NOMO-1 treated with dmso at 0.1 percent for 144 hours (cell line): Measurements from ENCODE around the gene HOXB2.

ENCODE experiments used
- DNase-seq: peaks from one replicate; lab custom pipeline; 2025; ENCODE audit not compliant: unreplicated experiment; lab: John Stamatoyannopoulos, UW

Gene HOXB2

DNA sequence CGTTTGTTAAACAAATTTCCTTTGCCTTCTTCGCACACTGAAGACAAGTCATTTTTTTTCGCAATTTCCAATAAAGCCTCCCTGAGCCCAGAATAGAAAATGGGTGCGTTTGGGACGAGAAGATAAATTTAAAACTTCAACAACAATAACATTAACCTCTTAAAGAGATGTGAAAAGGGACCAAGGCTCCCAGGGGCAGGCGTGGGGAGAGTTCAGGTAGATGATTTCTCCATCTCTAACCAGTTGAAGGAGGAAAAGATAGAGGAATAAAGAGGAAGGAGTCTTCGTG, 34.5 kb upstream of the HOXB2 start:
- DNase-seq: no peak

- DNase-seq: no peak
These were observed 33.9 kb upstream of the HOXB2 start for GRCh38 chr17:48578616-48579470.

GRCh38 chr17:48577946-48578615, 33.2 kb upstream of the HOXB2 start, which contains the start of gene HOXB4:
Gene HOXB4, minus strand, starts transcription at chr17:48578350. Its CDS starts 31 bp downstream, at chr17:48578319.
- peak; percentile 42 for DNase-seq

- DNase-seq: no peak
These were observed 32.5 kb upstream of the HOXB2 start for GRCh38 chr17:48577330-48577945.

DNA sequence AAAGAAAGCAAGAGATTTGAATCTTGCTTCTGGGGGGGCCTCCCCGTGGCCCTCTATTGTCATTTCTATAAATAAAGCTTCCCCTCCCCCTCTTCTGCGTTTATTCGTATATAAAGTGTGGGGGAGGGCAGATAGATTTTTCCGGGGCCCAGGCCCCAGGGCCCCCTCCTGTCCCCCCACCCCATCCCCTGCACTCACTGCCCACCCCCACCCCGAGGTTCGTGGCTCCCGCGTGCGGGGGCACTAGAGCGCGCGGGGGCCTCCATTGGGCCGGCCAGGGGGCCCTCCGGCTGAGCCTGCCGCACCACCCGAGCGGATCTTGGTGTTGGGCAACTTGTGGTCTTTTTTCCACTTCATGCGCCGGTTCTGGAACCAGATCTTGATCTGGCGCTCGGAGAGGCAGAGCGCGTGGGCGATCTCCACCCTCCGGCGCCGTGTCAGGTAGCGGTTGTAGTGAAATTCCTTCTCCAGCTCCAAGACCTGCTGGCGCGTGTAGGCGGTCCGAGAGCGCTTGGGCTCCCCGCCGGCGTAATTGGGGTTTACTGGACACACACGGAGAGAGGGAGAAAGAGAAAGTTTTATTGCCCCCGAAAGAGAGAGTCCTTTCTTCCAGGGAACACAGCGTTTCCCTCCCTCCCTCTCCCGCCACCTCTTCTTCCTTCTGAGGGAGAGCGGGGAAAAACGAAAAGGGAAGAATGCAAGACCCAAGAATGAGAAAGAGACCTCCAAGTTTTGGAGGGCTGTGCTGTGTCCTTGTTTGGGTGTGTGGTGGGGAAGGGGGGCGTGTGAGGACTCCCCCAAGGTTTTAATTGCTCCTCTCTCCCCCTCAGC, 31.8 kb upstream of the HOXB2 start:
- DNase-seq: no peak

DNA sequence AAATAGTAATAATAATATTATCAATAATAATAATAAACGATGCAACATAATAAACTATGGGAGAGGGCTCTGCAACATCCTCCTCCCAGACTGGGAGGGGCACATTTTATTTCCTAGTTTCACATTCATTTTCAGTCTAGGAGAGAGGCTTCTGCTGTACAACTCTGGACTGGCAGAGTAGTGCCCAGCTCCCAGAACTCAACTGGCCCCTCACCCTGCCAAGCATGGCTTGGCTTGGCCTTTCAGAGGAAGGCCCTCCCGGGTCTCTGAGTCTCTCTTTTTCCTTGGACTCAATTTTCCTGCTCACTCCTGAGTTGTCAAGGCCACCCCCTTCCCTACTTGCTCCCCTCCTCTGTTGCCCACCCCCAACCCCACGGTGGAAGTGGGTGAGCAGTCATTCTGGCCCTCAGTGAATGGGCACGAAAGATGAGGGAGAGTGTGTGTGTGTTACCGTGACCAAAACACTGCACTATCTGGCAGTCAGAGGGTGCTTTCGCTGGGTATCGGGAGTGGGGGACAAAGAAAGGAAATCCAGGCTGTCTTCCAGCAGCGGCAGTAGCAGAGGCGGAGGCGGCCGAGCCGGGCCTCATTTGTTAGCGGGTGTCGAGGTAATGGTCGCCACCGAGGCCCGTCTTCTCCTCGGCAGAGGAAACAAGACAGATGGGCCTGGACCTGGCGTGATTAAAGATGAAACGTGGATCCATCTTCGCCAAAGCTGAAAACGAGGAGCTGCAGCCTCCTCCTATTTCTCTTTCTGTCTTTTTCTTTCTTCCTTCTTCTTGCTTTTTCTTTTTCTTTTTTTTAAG, 31.0 kb upstream of the HOXB2 start:
- no peak for DNase-seq

DNA sequence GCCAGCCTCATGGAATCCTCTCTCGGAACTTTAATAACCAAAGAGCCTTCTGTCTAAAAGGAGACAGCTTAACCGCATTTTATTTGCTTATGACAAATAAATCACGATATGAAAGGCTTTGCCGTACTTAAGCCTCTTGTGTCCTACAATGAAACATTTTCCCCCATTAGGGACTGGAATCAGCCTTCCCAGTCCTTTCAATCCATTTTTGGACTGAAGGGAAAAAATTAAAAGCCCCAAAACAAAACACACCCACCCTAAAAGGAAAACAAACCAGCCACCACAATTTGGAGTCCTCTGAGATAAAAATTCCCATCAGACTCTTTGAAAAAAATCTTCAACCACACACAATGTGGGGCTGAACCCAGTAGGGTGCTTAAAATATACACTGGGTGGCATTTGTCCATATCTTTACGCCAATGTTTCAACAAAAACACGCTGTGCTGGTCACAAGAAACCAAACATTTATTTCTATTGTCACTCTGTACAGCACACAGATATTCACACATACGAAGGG, 30.2 kb upstream of the HOXB2 start:
- no peak for DNase-seq

DNA sequence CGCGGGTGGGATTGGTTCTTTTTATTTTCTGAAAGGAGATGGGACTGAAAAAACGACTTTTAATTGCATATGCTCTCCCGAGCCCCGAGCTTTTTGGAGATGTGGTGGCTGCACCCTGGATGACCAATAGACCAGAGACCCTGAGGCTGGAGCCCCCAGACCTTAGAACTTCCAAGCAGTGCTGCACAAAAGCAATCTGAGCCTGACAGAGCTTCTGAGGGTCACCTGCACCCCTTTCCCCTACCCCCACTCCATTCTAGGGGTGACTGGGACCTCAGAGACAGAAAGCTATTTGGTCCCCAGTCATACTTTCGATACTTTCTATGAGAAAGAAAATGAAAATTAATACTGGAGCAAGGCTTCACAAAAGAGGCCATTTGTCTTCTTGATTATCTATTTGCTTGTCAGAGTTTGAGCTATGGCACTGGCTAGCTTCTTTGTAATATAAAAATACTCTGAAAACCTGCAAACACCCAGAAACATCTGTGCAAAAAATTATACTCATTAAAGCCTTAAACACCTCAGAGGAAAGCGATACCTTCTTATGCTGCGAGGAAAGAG, 29.7 kb upstream of the HOXB2 start:
- no peak for DNase-seq

DNA sequence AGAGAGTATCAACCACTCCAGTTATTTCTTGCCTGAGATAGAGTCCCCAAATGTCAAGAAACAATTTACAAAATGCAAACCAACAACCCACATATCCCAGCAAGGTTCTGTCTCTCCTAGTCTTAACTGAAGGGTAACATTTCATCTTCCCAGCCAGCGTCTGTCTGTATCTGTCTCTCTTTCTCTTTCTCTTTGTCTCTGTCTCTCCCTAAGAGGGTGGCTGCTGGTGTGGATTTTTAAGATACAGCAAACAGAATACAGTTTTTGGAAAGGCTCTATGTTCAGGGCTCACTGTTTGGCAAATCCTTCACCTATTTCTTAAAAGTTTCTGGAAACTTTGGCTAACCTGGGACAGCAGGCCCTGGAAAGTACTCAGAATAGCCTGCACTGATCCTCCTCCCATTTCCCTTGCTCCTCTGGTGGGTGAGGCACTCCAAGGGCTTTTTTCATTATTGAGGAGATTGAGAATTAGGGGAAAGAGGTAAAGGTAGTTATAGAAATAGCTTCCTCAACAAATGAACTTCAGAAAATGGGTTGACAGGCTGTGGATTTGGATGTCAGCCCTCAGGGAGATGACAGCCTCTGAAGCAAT, 27.0 kb upstream of the HOXB2 start:
- DNase-seq: no peak

GRCh38 chr17:48571024-48571818, 26.3 kb upstream of the HOXB2 start:
- DNase-seq: no peak

DNA sequence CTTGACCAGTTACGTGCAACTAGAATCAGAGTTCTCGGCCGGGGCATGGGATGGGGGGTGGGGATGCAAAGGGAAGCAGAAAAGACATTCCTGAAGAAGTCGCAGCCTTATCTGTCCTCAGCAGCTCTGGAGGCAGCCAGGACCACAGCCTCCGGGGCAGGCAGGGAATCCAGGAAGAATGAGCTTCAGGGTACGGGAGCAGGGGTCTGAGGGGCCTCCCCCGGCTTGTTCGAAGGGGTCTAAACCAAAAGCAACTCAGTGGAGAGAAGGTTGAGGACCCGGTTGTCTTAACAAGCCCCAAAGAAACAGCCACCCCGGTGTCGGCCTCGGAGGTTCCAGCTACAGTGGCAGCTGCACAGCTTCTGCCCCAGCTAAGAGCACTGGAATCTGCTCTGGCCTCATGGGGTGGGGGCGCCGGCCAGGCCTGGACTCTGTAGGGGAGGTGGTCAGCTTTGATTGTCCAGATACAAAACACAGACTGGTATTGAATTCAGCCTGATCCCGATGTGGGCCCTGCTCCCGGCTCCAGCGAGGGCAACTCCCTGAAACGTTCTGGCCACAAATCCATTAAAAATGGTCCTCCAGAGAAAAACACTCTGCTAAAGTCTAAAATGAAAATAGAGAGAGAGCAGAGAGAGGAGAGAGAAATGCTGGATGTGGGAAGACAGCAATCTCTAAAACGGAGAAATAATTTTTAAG, 25.6 kb upstream of the HOXB2 start:
- no peak for DNase-seq

- DNase-seq: no peak
These were observed 24.9 kb upstream of the HOXB2 start for GRCh38 chr17:48569674-48570324.

GRCh38 chr17:48569240-48569582, 24.3 kb upstream of the HOXB2 start:
- DNase-seq: no peak

DNA sequence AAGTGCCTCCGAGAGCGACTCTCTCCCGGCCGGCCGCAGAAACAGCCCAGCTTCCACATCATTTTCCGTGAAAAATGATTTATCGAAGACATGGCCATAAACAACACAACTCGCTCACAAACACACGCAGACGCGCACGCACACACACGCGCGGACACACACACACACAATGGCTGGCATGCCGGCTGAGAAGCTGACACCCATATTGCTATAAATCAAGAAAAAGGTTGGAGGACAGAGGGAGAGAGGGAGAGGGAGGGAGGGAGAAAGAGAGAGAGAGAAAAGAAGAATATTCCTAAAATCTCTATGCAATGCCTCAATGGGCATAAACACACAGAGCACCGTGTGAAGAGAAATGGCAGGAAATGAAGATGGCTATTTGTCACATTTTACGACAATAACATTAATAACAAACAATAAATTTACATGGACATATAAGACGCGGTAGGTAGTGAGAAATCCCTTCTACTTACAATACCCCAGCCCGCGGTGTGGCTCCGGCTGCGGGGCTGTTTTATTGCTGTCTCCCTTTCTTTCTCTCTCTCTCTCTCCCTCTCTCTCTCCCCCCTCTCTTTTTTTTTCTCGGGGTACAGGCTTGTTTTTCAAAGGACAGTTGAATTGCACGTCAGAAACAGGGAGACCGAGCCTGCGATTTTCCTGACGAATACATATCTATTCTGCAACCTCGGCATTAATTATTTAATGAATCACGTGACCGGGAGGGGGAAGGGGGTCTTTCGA, 23.8 kb upstream of the HOXB2 start:
- no peak for DNase-seq

- DNase-seq: no peak
These were observed 22.9 kb upstream of the HOXB2 start for GRCh38 chr17:48567646-48568354.

DNA sequence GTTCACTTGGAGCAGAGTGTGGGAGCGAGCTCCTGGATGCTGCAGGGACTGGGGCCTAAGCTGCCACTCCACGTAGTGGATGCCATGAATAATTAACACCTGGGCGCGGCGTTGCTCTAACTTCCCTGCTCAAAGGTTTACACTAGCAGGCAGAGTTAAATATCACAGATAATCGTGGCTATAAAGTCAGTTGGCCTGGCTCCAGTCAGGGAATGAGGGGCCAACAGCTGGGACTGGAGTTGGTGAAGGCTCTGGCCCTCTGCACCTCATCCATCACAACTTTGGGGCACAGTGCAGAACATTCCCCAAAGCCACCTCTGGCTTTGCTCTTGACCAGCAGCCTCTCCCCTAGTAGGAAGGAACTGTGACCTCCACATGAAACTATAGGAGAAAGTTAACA, 22.3 kb upstream of the HOXB2 start:
- DNase-seq: no peak
